NCI-H2196 treated with DMSO at 0.1 percent for 48 hours (cell line): ENCODE measurements around the gene OR1C1.
"Not testable (repeated sequence)": the region's sequence is repeated elsewhere in the genome, so short reads cannot be mapped to it uniquely, and the experiment has no call there.

Experiments
- DNase-seq: peaks from one replicate; lab custom pipeline; 2025; ENCODE audit not compliant: unreplicated experiment; lab: John Stamatoyannopoulos, UW

OR1C1 gene, protein sequence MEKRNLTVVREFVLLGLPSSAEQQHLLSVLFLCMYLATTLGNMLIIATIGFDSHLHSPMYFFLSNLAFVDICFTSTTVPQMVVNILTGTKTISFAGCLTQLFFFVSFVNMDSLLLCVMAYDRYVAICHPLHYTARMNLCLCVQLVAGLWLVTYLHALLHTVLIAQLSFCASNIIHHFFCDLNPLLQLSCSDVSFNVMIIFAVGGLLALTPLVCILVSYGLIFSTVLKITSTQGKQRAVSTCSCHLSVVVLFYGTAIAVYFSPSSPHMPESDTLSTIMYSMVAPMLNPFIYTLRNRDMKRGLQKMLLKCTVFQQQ

DNA sequence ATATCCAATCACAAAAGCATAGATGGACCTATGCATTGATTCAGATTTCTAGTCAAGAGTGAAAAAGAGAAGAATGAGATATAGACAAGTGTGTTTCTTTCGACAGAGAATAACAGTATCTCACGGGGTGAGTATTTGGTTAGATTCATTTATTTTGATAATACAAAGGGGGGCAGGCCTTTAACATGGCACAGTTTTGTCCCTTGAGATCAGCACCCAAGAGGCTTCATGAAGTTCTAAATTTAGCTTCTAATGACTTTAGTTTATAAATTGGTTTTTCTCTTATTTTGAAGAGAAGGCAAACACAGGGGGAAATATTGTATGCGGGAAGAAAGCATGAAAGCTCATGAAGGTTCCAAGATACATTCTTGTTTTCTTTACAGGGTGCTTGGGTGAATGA, at the start of gene OR1C1:
Gene OR1C1, minus strand, starts transcription at position 101 of the 400 bp plus-strand sequence. CDS start 2,150 bp downstream, outside the sequence.
- DNase-seq = no peak

DNA sequence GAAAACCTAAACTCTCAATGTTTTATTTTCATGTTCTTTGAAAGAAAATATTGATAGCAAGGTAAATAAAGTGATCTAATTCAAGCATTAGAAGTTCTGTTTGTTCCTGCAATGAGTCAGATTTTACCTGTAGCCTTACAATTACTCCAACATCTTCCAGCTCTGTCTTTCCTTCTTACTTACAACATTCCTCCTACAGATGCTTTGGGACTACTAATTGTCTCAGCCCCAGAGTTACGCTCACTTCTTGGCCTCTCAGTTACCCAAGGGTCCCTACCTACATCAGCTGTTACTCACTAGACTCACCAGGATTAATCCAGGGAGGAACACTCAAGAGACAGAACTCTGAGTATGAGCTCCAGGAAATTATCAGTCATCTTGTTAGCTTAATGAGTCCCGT, 37.2 kb upstream of the OR1C1 start:
- no peak for DNase-seq

DNA sequence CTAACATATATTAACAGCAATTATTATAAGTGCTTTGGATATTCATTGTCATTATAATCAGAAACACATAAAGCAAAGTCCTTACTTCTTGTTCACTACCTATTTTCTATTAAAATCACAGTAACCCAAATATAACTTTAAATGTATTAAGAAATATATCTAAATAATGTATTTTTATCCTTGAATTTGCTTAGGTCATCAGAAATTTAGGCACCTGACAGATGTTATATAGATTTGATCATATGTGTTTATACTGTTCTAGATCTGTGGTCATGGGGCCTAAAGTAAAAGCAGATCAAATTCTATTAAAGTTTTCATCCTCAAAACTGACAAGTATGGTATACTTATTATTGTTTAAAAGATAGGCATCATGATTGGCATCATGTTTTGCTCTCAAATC, 9.2 kb upstream of the OR1C1 start:
- no peak for DNase-seq

DNA sequence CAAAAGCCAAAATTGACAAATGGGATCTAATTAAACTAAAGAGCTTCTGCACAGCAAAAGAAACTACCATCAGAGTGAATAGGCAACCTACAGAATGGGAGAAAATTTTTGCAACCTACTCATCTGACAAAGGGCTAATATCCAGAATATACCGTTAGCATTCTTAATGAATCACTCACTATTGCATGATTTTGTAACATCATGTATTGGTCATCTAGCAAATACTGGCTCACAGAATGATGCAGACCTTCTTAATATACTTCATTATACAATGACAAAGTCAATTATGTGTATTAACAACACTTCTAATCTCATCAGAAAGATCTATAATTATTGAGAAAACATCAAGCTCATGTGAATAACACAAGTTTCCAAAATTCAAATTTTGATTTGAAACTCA, 6.0 kb downstream of the OR1C1 start:
- not testable (repeated sequence) for DNase-seq

DNA sequence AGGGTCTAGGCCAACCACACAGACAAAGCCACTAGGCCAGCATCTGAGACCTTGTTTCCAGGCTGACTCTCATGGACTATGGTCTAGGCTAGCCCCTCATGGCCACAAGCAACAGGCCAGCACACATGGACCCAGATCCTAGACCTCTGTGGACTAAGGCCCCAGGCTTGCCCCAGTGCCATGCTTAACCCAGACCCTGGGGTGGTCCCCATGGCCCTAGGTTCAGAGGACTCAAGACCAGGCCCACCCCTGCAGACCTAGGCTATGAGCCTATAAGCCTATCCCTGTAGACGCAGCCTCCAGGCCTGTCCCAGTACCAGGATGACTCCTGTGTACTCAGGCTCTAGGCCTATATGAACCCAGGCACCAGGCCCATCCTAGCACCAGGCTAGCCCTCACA, 10.5 kb downstream of the OR1C1 start:
- DNase-seq = no peak

DNA sequence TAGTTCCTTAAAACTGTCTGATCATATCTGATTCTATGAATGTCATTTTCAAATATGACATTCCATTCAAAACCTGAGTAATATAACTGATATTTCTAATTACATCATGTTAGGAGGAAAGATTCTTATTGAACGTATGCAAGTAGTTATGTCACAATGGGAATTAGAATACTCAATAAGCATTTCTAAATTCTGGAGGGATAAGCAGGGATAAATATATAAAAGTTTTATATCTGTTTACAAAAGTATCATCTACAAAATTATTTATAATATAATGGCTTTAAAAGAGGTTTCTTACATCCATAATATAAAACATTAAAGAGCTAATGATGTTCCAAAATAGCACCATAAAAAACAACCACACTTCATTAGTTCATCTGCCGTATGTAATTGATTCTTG, 12.3 kb downstream of the OR1C1 start, which contains the start of gene OR14A2:
Gene OR14A2, minus strand, starts transcription at position 101 of the 400 bp plus-strand sequence.
- DNase-seq = no peak

DNA sequence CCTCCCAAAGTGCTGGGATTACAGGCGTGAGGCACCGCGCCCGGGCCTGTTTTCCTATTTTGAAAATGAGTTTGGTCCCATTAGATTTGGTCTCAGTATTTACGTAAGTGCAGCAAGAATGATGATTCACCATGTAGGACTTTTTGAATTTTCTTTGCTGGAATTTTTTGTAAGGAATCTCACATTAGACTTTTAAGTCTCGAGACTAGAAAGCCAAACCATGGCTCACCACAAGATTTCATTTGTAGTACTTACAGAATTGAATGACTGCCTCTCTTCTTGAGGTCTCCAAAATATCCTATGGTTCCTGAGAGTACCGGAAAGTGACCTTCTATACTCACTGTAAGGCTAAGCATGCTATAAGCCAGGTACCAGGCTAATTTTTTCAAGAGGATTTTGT, 12.7 kb downstream of the OR1C1 start:
- DNase-seq = no peak

DNA sequence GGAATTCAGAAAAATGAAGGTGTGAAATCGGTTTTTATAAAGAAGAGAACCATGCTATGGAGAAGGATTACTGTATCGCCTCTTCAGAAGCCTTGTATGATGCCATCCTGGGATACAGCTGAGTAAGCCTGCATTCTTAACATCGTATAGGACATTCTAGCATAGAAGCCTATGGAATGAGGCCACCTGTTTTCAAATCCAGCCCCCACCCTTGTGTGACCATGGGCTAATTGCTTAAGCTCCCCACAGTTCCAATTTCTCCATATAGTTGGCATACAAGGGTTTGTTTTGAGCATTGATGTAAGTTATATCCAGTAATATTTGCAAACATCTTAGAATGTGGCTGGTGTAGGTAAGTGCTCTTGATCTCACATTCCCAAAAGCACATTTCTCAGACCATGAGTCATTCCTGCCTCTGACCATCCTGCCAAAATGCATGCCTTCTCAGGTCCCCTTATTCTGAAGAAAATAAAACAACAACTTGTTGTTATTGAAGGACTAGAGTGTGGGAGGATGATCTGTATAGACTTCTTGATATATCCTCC, 13.9 kb downstream of the OR1C1 start:
- DNase-seq = no peak

DNA sequence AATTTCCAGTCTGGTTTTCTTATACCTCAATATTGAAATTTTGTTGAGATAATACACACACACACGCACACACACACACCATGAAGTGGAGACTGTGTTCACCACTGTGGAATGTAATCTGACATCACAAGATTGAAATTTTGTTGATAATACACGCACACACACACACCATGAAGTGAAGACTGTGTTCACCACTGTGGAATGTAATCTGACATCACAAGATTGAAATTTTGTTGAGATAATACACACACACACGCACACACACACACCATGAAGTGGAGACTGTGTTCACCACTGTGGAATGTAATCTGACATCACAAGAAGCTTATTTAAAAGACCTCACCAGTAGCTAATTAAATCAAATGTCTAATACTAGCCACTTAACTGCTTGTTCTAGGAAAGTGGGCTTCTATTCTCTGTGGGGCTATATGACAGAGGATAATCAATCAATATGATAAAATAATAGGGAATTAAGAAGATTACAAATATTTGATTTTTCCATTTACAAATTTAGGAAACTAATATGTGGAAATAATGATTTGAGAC, 18.1 kb downstream of the OR1C1 start:
- not testable (repeated sequence) for DNase-seq

DNA sequence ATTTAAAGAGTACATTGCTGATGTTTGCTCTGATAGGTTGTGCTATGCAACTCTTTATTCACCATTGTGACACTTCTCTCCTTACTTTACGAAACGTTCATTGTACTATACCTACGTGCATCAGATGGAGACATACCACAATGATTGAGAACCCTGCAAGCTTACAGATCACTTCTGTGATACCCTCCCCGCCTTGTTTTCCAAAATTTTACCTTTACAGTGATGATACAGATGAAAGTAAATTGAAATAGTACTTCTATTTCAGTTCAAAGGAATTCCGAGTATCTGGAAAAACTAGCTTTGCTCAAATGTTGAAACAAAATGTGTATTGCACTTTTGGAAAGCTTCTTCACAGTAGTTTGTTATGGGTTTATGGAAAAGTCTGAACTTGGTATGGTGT, 18.6 kb downstream of the OR1C1 start:
- no peak for DNase-seq

DNA sequence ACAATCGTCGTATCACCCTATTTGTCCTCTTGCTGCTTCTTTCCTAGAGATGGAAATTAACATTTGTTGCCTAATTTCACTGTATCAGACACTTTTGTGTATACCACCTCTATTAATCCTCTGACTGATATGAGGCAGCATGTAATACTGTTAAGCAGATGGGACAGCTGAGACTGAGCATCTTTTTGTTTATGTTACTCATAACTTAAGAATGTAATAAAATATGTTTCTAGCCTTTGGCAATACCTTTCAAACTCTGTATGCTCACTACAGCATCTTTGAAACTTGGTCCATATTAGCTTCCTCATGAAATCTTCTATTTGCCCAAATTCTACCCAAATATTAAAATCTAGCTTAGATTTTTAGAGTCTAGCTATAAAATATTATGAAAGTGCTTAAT, 19.6 kb downstream of the OR1C1 start:
- DNase-seq = no peak

DNA sequence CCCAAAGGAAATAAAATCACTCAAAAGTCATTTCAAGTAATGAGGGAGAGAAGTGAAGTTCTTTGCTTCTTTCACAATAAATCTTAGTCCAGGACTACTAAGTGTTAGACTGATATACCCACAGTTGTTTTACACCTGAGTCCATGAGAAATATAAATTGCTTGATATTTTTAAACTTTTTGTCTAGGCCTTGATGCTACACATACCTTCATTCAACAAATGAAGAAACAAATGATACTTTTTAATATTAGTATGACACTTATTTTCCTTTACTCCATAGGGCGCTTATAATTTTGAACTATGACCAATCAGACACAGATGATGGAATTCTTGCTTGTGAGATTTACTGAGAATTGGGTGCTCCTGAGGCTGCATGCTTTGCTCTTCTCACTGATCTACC, 22.0 kb downstream of the OR1C1 start, which contains the start of gene OR14K1:
Gene OR14K1, plus strand, starts transcription at position 301 of the 400 bp plus-strand sequence. Its CDS starts 0 bp downstream, at position 301.
- DNase-seq = no peak

DNA sequence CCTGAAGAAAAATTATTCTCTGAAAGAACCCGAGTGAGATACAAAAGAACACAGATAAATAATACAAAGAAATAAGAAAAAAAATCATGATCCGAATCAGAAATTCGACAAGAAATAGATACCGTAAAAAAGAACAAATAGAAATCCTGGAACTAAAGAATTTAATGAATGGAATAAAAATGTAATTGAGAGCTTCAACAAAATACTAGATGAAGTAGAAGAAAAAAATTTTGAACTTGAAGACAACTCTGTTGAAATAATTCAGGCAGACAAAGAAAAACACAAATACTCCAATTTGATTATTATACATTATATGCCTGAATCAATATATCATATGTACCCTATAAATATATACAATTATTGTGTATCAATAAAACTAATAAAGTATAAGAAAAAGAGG, 39.1 kb downstream of the OR1C1 start:
- DNase-seq = no peak

DNA sequence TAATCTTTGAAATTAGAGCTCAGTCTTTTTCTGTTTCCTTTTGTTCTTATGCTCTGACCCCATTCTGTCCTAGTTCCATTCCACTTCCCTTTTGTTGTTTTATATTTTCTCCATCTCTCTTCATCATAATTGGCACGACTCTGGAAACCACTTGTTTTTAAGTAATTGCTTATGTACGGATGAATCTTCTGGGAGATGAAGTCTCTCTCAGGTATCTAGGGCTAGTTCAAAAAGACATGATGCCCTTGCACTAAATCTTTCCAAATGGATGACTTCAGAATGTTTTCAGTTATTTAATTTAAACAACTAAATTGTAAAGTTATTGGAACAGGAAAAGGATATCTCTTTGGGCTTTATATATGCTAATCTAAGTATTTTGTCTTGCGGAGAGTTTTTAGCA, 43.8 kb downstream of the OR1C1 start, which contains the start of gene OR6F1:
Gene OR6F1, minus strand, starts transcription at position 101 of the 400 bp plus-strand sequence. CDS start 3,891 bp downstream, outside the sequence.
- DNase-seq = no peak

DNA sequence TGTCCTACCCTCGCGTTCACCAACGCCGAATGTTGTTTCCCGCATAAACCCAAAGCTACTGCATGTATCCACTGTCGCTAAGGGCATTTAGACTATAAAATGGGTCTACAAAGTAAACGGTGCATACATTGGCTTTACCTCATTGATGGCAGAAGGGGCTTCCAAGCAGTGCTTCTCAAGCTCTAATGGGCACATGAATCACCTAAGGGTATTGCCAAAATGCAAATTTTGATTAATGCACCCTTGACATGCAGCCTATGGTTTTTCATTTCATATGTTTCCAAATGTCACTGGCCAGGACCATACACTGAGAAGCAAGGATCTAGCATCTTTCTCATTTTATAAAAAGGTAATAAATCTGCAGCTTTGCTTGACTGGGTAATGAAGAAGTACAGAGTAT, 46.6 kb downstream of the OR1C1 start:
- no peak for DNase-seq

DNA sequence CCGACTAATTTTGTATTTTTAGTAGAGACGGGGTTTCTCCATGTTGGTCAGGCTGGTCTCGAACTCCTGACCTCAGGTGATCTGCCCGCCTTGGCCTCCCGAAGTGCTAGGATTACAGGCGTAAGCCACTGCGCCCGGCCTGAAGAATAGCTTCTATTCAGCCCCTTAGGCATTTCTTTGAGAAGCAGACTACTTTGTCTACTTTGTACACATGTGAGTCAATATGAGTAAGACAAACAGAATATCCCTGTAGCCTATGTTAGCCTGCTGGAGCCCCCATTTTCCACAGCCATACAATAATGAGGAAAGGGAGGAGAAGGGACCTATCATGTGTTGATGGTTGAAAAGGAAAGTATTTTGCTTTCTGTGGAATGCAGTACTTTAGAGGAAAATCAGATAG, 49.7 kb downstream of the OR1C1 start:
- not testable (repeated sequence) for DNase-seq
